GM12874 (cell line): ENCODE data around the gene THOC2.

Experiments
- CTCF ChIP-seq: IDR thresholded peaks from 2 replicates; pipeline ENCODE4 v1.5.1; 2011; ENCODE audit warnings: low read depth, mild to moderate bottlenecking, control low read depth, low read length, moderate library complexity; ENCODE audit not compliant: insufficient read depth

The THOC2 gene

GRCh38 chrX:123691776-123692175 lies 41.1 kb downstream of the THOC2 start:
- TF ChIP-seq CTCF: no peak

GRCh38 chrX:123688524-123688923 lies 44.3 kb downstream of the THOC2 start:
- TF ChIP-seq CTCF: no peak

GRCh38 chrX:123685232-123685631 lies 47.6 kb downstream of the THOC2 start:
- no peak for TF ChIP-seq CTCF

- no peak for TF ChIP-seq CTCF
Observed at GRCh38 chrX:123682186-123682585, 50.7 kb downstream of the THOC2 start.

- TF ChIP-seq CTCF: no peak
Observed at GRCh38 chrX:123675154-123675553, 57.7 kb downstream of the THOC2 start.

GRCh38 chrX:123673813-123674212 lies 59.0 kb downstream of the THOC2 start:
- TF ChIP-seq CTCF: no peak

- no peak for TF ChIP-seq CTCF
Observed at GRCh38 chrX:123665197-123665596, 67.7 kb downstream of the THOC2 start.
